HG03460 (cell line): ENCODE results near the gene NRCAM.

Experiments
- ATAC-seq: cut with Tn5 transposase; IDR thresholded peaks from one replicate; pipeline ENCODE4 v1.9.1; 2021; ENCODE audit not compliant: unreplicated experiment

Gene NRCAM

GRCh38 chr7:108167460-108167859 is 288.8 kb downstream of the NRCAM start:
- no peak for ATAC-seq

GRCh38 chr7:108166687-108167086 is 289.5 kb downstream of the NRCAM start:
- no peak for ATAC-seq

- no peak for ATAC-seq
Measured at GRCh38 chr7:108165723-108166122, 290.5 kb downstream of the NRCAM start.

- no peak for ATAC-seq
Measured at GRCh38 chr7:108164946-108165345, 291.3 kb downstream of the NRCAM start.

- no peak for ATAC-seq
Measured at GRCh38 chr7:108164342-108164741, 291.9 kb downstream of the NRCAM start.

GRCh38 chr7:108158776-108159175 is 297.5 kb downstream of the NRCAM start:
- no peak for ATAC-seq

- no peak for ATAC-seq
Measured at GRCh38 chr7:108157606-108158335, 298.5 kb downstream of the NRCAM start.

GRCh38 chr7:108156897-108157605 is 299.2 kb downstream of the NRCAM start:
- no peak for ATAC-seq

GRCh38 chr7:108152198-108152597 is 304.0 kb downstream of the NRCAM start:
- ATAC-seq, result no peak

- ATAC-seq, result no peak
Measured at GRCh38 chr7:108149908-108150307, 306.3 kb downstream of the NRCAM start.

- no peak for ATAC-seq
Measured at GRCh38 chr7:108149119-108149518, 307.1 kb downstream of the NRCAM start.

GRCh38 chr7:108147031-108147563 is 309.1 kb downstream of the NRCAM start:
- no peak for ATAC-seq

- no peak for ATAC-seq
Measured at GRCh38 chr7:108146070-108146842, 310.0 kb downstream of the NRCAM start.

- no peak for ATAC-seq
Measured at GRCh38 chr7:108145401-108145800, 310.8 kb downstream of the NRCAM start.

GRCh38 chr7:108144931-108145330 is 311.3 kb downstream of the NRCAM start:
- no peak for ATAC-seq

- no peak for ATAC-seq
Measured at GRCh38 chr7:108143658-108144420, 312.4 kb downstream of the NRCAM start.

- no peak for ATAC-seq
Measured at GRCh38 chr7:108142675-108143259, 313.5 kb downstream of the NRCAM start.

GRCh38 chr7:108142180-108142579 is 314.1 kb downstream of the NRCAM start:
- no peak for ATAC-seq

- ATAC-seq, result no peak
Measured at GRCh38 chr7:108140671-108141070, 315.6 kb downstream of the NRCAM start.

- ATAC-seq, result no peak
Measured at GRCh38 chr7:108138911-108139310, 317.3 kb downstream of the NRCAM start.
